Hepatocyte (in vitro differentiated cells): ENCODE results near the gene LDLRAP1.

Experiments used
- CTCF ChIP-seq: fragments of 200-600 bp; sonication (generic); IDR thresholded peaks from 2 replicates; pipeline ENCODE4 v1.5.1; 2016; ENCODE audit warnings: antibody characterized with exemption, mild to moderate bottlenecking; ENCODE audit not compliant: poor library complexity
- EZH2 ChIP-seq: fragments of 200-600 bp; sonication (generic); IDR thresholded peaks from 2 replicates; pipeline ENCODE4 v1.6.1; 2016; ENCODE audit warnings: antibody characterized with exemption, mild to moderate bottlenecking, borderline replicate concordance

- no peak for TF ChIP-seq EZH2
- peak; percentile 46 for TF ChIP-seq CTCF
Measured at GRCh38 chr1:25572708-25573590, 29.5 kb downstream of the LDLRAP1 start.
